ENCODE measurements around the gene TRIM47.

TRIM47 gene

GRCh38 chr17:75828076-75828400 is 50.3 kb downstream of the TRIM47 start:
- DNase-seq, result peak; percentile 69

- peak; percentile 85 for DNase-seq
Measured at GRCh38 chr17:75827308-75828075, 50.9 kb downstream of the TRIM47 start.

GRCh38 chr17:75826561-75827307 is 51.6 kb downstream of the TRIM47 start:
- DNase-seq, result no peak

- DNase-seq, result no peak
Measured at GRCh38 chr17:75825748-75826370, 52.5 kb downstream of the TRIM47 start.

- no peak for DNase-seq
Measured at GRCh38 chr17:75825149-75825552, 53.2 kb downstream of the TRIM47 start.

- DNase-seq, result no peak
Measured at GRCh38 chr17:75824666-75825065, 53.7 kb downstream of the TRIM47 start.
